RWPE1 (cell line): ENCODE results near the gene KLHL33.
A peak's percentile ranks its signal among the peaks of the same experiment; 100 is the strongest.

ENCODE experiments used
- CTCF ChIA-PET: fragments of 350-600 bp; sonication (Branson Sonifier 250); formaldehyde crosslinking; extraction: SDS; loops from one replicate; lab custom pipeline; 2021; lab: Yijun Ruan, JAX
- POLR2A ChIA-PET: fragments of 400-600 bp; formaldehyde crosslinking; extraction: SDS; loops from one replicate; lab custom pipeline; 2020; ENCODE audit warnings: antibody characterized with exemption; ENCODE audit not compliant: low non-redundant PET; lab: Yijun Ruan, JAX
- DNase-seq: peaks from one replicate; pipeline ENCODE4 v3.0.0; 2012; ENCODE audit warnings: low spot score
- H3K27ac ChIP-seq: fragments of 450-650 bp; 2 replicates; pipeline ENCODE4 v1.5.1; 2017
- CTCF ChIP-seq: fragments of 450-650 bp; conservative IDR thresholded peaks from 2 replicates; pipeline ENCODE4 v1.5.1; 2017; ENCODE audit warnings: low read depth, mild to moderate bottlenecking

KLHL33 gene

GRCh38 chr14:20470603-20470901 is 34.6 kb upstream of the KLHL33 start:
- DNase-seq = peak; percentile 41
- POLR2A ChIA-PET = interaction anchor here (1.8 kb wide), 1 partner anchor 9 kb away, joined by 8 read pairs; the partner anchor contains the start of gene PIP4P1
- CTCF ChIA-PET = interaction anchor here (0.6 to 1.2 kb wide), 3 partner anchors 60 to 136 kb away, joined by 3 to 5 read pairs (median 3); partner anchors contain the start of gene RNASE12
- TF ChIP-seq CTCF = no peak
- peak overlapping the region; percentile 91 for H3K27ac ChIP-seq

DNA sequence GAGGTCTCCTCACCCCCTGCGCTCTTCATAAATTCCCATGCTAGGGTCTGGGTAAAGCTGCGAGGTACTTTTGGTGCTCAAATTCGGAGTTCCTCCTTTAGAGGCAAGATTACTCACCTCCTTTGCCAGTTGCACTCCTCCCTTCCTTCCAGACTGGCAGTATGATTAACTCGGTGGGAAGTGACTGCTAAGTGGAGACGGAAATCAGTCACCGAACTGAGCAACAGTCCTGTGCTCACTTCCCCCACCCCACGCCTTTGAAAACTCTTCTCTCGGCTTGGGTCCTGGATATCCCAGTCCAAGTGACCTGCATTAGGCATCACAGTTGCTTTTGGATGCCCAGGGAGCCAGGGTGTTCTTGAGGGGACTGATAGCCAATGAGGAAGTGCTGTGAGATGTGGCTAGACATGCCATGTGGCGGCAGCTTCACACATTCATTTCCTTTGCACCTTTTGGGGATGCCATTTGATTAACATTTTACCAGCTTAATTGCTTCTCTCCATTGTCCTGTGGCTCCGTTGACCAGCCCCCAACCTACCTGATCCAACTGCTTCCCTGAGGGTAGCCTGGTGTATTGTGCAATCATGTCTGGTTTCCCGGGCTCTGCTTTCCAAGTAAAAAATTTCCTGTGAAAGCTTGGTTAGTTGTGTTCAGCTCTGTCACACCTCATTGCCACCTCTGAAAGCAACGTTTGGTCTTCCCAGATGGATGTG is 34.1 kb upstream of the KLHL33 start:
- TF ChIP-seq CTCF = no peak
- ChIA-PET POLR2A (interaction anchor here (0.5 to 1.8 kb wide), 6 partner anchors 9 to 149 kb away, joined by 3 to 8 read pairs (median 4); partner anchors contain the start of genes APEX1, OSGEP and PIP4P1), CTCF (interaction anchor here (0.6 to 1.2 kb wide), 3 partner anchors 104 to 137 kb away, joined by 3 to 5 read pairs (median 3); partner anchors contain the start of gene RNASE12)
- peak overlapping the region; percentile 91 for H3K27ac ChIP-seq
- peak; percentile 86 for DNase-seq

GRCh38 chr14:20469242-20469889 is 33.4 kb upstream of the KLHL33 start, which contains the start of gene PNP:
Gene PNP (plus strand): TSS chr14:20469406. CDS start chr14:20469525, 119 bp downstream.
- peak; percentile 98 for DNase-seq
- ChIA-PET CTCF (interaction anchor here (0.6 to 1.2 kb wide), 2 partner anchors 105 to 138 kb away, joined by 3 to 5 read pairs; no protein-coding TSS in a partner anchor), POLR2A (interaction anchor here (0.5 to 1.8 kb wide), 6 partner anchors 8 to 149 kb away, joined by 3 to 8 read pairs (median 4); partner anchors contain the start of genes APEX1, OSGEP and PIP4P1)
- H3K27ac ChIP-seq = peak within 1 kb of the TSS; percentile 91
- no peak for TF ChIP-seq CTCF

GRCh38 chr14:20468764-20469241 is 32.8 kb upstream of the KLHL33 start:
- POLR2A ChIA-PET = interaction anchor here (1.8 kb wide), 1 partner anchor 7 kb away, joined by 8 read pairs; the partner anchor contains the start of gene PIP4P1
- peak; percentile 13 for DNase-seq
- CTCF ChIA-PET = interaction anchor here (0.8 kb wide), 1 partner anchor 42 kb away, joined by 6 read pairs; no protein-coding TSS in a partner anchor

DNA sequence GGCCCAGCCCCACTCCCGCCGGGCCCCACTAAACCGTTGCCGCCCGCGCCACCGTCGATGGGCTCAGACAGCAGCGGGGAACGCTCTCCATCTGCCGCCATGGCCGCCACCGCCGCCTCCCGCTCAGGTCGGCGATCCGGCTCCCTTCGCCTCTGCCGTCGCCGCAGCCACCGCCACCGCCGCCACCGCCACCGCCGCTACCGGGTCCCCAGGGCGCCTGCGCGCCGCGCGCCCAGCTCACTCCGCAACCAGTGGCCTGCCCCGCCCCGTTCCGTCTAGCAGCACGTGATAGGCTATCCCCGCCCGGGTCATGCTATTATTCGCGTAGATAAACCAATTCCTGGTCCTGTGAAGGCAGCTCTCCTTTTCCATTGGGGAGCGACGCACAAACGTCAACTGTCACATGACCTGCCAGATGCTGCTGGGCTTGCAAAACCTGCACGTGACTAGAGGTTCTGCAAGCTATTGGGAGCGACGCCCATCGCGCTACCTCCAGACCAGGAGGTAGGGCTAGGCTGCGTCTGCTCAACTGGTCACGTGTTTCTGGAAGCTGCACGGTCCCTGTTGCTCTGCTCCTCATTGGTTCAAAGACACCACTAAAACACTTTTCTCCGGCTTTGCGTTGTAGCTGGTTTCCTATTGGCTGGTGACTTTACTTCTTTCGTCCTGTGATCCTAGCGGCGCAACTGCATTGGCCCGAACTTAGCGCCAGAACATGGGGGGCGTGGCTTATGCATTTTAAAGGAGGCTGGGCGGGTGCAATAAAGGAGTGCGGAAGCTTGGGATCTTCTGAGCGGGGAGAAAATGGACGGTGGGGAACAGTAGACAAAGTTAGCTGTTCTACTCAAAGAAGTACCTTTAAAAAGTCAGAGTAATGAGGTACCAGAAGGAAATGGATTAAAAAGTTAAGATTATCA is 25.5 kb upstream of the KLHL33 start, which contains the start of gene PIP4P1:
TSS of gene PIP4P1 (minus strand) at position 210 of the 917 bp plus-strand sequence. CDS start at position 101, 109 bp downstream.
- ChIA-PET POLR2A (interaction anchor here (0.6 to 1.7 kb wide), 5 partner anchors 8 to 921 kb away, joined by 3 to 8 read pairs (median 6); partner anchors contain the start of genes PARP2, PNP and TEP1), CTCF (interaction anchor here (0.7 to 0.9 kb wide), 2 partner anchors 45 to 147 kb away, joined by 3 read pairs; no protein-coding TSS in a partner anchor)

More at GRCh38 chr14:20468764-20469241, 32.8 kb upstream of the KLHL33 start:
- H3K27ac ChIP-seq = peak overlapping the region; percentile 91
- no peak for TF ChIP-seq CTCF

More for the DNA sequence above, 25.5 kb upstream of the KLHL33 start, which contains the start of gene PIP4P1:
- peak within 1 kb of the TSS; percentile 90 for H3K27ac ChIP-seq
- peak; percentile 94 for DNase-seq
- TF ChIP-seq CTCF = no peak
